ENCODE results near the gene AP3B1.

The AP3B1 gene

GRCh38 chr5:78320401-78320800 lies 25.9 kb upstream of the AP3B1 start:
- H3K4me3 ChIP-seq (ENCODE audit: low read depth, low read length) = no peak overlapping the region
- DNase-seq (ENCODE audit: low read depth) = peak; percentile 74
- TF ChIP-seq CTCF (conservative IDR thresholded peaks at IDR 0.05; ENCODE audit: low read depth, low read length) = peak; percentile 71

- no peak for TF ChIP-seq CTCF (conservative IDR thresholded peaks at IDR 0.05; ENCODE audit: low read depth, low read length)
- no peak for DNase-seq (ENCODE audit: low read depth)
- H3K4me3 ChIP-seq (ENCODE audit: low read depth, low read length) = no peak overlapping the region
These were observed 23.8 kb upstream of the AP3B1 start for GRCh38 chr5:78318337-78318736.

- H3K4me3 ChIP-seq (ENCODE audit: low read depth, low read length) = no peak overlapping the region
- no peak for TF ChIP-seq CTCF (conservative IDR thresholded peaks at IDR 0.05; ENCODE audit: low read depth, low read length)
- no peak for DNase-seq (ENCODE audit: low read depth)
These were observed 23.0 kb upstream of the AP3B1 start for GRCh38 chr5:78317515-78317914.

- TF ChIP-seq CTCF (conservative IDR thresholded peaks at IDR 0.05; ENCODE audit: low read depth, low read length) = no peak
- DNase-seq (ENCODE audit: low read depth) = no peak
- no peak overlapping the region for H3K4me3 ChIP-seq (ENCODE audit: low read depth, low read length)
These were observed 14.2 kb upstream of the AP3B1 start for GRCh38 chr5:78308703-78309102.

GRCh38 chr5:78300464-78301045 lies 6.1 kb upstream of the AP3B1 start:
- TF ChIP-seq CTCF (conservative IDR thresholded peaks at IDR 0.05; ENCODE audit: low read depth, low read length) = peak; percentile 34
- no peak overlapping the region for H3K4me3 ChIP-seq (ENCODE audit: low read depth, low read length)
- peak; percentile 57 for DNase-seq (ENCODE audit: low read depth)

GRCh38 chr5:78295035-78295961 lies 800 bp upstream of the AP3B1 start:
- no peak for DNase-seq (ENCODE audit: low read depth)
- H3K4me3 ChIP-seq (ENCODE audit: low read depth, low read length) = peak overlapping the region; percentile 98
- peak; percentile 50 for TF ChIP-seq CTCF (conservative IDR thresholded peaks at IDR 0.05; ENCODE audit: low read depth, low read length)
